ENCODE results near the gene EYS.

The EYS gene

GRCh38 chr6:65707126-65707826 lies at the start of gene EYS:
TSS of gene EYS (minus strand) at chr6:65707226. CDS start at chr6:65495410, 211,816 bp downstream.
- no peak within 1 kb of the TSS for H3K27ac ChIP-seq (ENCODE audit: low read depth in 2 of 2, low read length in 2 of 2)
- H3K9ac ChIP-seq (ENCODE audit: low read depth in 1 of 2, low read length in 2 of 2), result no peak within 1 kb of the TSS
- H3K9me3 ChIP-seq (ENCODE audit: control insufficient read depth in 2 of 2, low read length in 2 of 2), result no peaks in the 10 kb centered on the region
- no peaks in the 10 kb centered on the region for H3K27me3 ChIP-seq (ENCODE audit: control insufficient read depth in 2 of 2, insufficient read depth in 2 of 2, low read length in 2 of 2)
- peaks cover 2% of the 10 kb centered on the region in 2 donors for H3K4me1 ChIP-seq (ENCODE audit: control insufficient read depth in 2 of 2, insufficient read depth in 2 of 2, low read length in 2 of 2)
- H3K4me3 ChIP-seq (ENCODE audit: low read length in 2 of 2), result peak within 1 kb of the TSS in 1 of 2 donors; percentile 9
- no peaks in the 10 kb centered on the region for H3K36me3 ChIP-seq (ENCODE audit: control insufficient read depth in 2 of 2, insufficient read depth in 2 of 2, low read length in 2 of 2)

DNA sequence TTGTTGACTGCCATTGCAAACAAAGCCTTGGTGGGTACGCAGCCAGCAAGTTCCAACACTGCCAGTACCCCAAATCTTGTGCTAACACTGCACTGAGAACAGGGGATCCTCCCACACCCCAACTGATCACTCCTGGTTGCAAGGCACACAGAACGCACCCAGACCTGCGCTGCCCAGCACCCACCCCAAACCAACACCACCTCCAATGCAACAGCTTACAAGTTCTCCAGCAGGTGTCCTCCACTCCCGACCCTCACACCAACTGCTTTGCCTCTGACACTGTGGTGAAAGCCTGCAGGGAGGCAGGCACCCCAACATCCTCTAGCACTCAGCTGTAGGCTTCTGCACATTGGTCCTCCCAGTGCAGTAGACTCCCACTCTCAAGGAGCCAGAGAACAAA lies 39.3 kb upstream of the EYS start:
- no peak overlapping the region for H3K9ac ChIP-seq (ENCODE audit: low read depth in 1 of 2, low read length in 2 of 2)
- no peaks in the 10 kb centered on the region for H3K4me1 ChIP-seq (ENCODE audit: control insufficient read depth in 2 of 2, insufficient read depth in 2 of 2, low read length in 2 of 2)
- H3K27ac ChIP-seq (ENCODE audit: low read depth in 2 of 2, low read length in 2 of 2), result no peak overlapping the region
- H3K27me3 ChIP-seq (ENCODE audit: control insufficient read depth in 2 of 2, insufficient read depth in 2 of 2, low read length in 2 of 2), result no peaks in the 10 kb centered on the region
- no peaks in the 10 kb centered on the region for H3K36me3 ChIP-seq (ENCODE audit: control insufficient read depth in 2 of 2, insufficient read depth in 2 of 2, low read length in 2 of 2)
- no peak overlapping the region for H3K4me3 ChIP-seq (ENCODE audit: low read length in 2 of 2)
- no peaks in the 10 kb centered on the region for H3K9me3 ChIP-seq (ENCODE audit: control insufficient read depth in 2 of 2, low read length in 2 of 2)

DNA sequence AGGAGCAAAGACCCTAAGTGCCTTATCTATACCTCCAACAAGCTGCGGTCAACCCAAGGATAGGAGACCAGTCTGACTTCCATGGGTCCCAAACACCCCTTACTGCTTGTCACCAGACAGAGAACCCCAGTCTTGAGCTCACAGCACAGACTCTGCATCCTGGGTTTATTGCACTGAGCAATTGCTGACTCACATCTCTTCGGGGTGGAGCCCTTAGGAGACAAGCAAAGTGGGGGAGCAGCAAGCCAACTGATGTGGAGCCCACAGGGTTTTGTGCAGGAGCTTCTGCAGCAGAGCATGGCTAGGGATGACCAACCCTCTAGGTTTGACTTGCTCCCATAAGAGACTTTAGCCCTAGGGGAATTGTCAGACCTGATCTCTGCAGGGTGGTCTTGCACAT lies 38.6 kb upstream of the EYS start:
- no peaks in the 10 kb centered on the region for H3K27me3 ChIP-seq (ENCODE audit: control insufficient read depth in 2 of 2, insufficient read depth in 2 of 2, low read length in 2 of 2)
- no peaks in the 10 kb centered on the region for H3K4me1 ChIP-seq (ENCODE audit: control insufficient read depth in 2 of 2, insufficient read depth in 2 of 2, low read length in 2 of 2)
- no peak overlapping the region for H3K9ac ChIP-seq (ENCODE audit: low read depth in 1 of 2, low read length in 2 of 2)
- H3K27ac ChIP-seq (ENCODE audit: low read depth in 2 of 2, low read length in 2 of 2), result no peak overlapping the region
- no peak overlapping the region for H3K4me3 ChIP-seq (ENCODE audit: low read length in 2 of 2)
- H3K36me3 ChIP-seq (ENCODE audit: control insufficient read depth in 2 of 2, insufficient read depth in 2 of 2, low read length in 2 of 2), result no peaks in the 10 kb centered on the region
- H3K9me3 ChIP-seq (ENCODE audit: control insufficient read depth in 2 of 2, low read length in 2 of 2), result no peaks in the 10 kb centered on the region

DNA sequence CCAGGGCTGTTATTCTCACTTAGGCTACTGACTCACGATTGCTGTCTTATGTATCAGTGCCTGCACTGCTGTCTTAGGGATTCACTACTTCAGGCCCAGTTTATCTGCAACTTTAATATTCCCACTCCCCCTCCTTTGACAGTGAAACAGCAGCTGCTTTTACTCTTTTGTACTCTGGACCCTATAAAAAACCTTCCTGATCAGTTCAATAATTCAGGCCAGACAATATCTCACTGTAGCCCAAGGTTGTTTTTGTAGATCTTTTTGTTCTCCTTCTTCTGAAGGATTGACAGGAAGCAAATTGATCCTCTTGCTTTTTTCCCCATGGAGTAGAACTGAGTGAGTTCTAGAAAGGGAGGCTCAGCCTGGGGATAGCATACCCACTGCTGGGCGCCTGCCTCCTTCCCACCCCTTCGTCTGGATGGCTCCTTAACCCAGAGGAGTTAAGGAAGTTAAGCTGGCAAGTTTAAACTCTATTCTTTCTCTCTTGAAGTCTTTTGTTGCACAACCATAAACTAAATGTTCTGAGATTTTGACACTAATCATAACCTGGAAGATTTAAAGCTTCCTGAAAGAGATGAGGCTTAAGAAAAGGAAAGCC lies 22.0 kb upstream of the EYS start:
- Histone ChIP-seq H3K36me3 (ENCODE audit: control insufficient read depth in 2 of 2, insufficient read depth in 2 of 2, low read length in 2 of 2) (no peaks in the 10 kb centered on the region), H3K27me3 (ENCODE audit: control insufficient read depth in 2 of 2, insufficient read depth in 2 of 2, low read length in 2 of 2) (no peaks in the 10 kb centered on the region), H3K4me1 (ENCODE audit: control insufficient read depth in 2 of 2, insufficient read depth in 2 of 2, low read length in 2 of 2) (peaks cover 0 to 2% of the 10 kb centered on the region in 2 donors), H3K27ac (ENCODE audit: low read depth in 2 of 2, low read length in 2 of 2) (peak overlapping the region in 1 of 2 donors; percentile 26), H3K9ac (ENCODE audit: low read depth in 1 of 2, low read length in 2 of 2) (no peak overlapping the region), H3K4me3 (ENCODE audit: low read length in 2 of 2) (no peak overlapping the region), H3K9me3 (ENCODE audit: control insufficient read depth in 2 of 2, low read length in 2 of 2) (no peaks in the 10 kb centered on the region)

- Histone ChIP-seq H3K36me3 (ENCODE audit: control insufficient read depth in 2 of 2, insufficient read depth in 2 of 2, low read length in 2 of 2) (no peaks in the 10 kb centered on the region), H3K4me1 (ENCODE audit: control insufficient read depth in 2 of 2, insufficient read depth in 2 of 2, low read length in 2 of 2) (no peaks in the 10 kb centered on the region)
Observed at GRCh38 chr6:65719101-65719500, 12.1 kb upstream of the EYS start.

DNA sequence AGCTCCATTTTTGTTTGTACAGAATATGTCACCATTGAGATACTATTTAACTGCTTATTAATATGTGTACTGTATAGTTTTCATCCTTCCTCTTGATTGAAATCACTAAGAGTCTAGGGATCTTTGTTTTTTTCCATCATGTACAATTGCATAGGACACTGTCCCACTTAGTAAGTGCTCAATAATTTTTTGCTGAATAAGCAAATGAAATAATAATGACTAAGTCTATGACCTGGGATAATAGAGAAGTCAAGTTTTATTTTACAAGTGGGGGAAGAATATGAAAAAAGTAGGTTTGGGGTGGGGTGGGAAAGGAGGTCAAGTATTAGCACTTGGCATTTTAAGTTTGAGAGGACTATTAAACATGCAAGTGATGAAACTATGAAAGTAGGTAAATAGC lies 4.5 kb upstream of the EYS start:
- Histone ChIP-seq H3K4me3 (ENCODE audit: low read length in 2 of 2) (no peak overlapping the region), H3K27me3 (ENCODE audit: control insufficient read depth in 2 of 2, insufficient read depth in 2 of 2, low read length in 2 of 2) (no peaks in the 10 kb centered on the region), H3K27ac (ENCODE audit: low read depth in 2 of 2, low read length in 2 of 2) (no peak overlapping the region), H3K9me3 (ENCODE audit: control insufficient read depth in 2 of 2, low read length in 2 of 2) (no peaks in the 10 kb centered on the region), H3K36me3 (ENCODE audit: control insufficient read depth in 2 of 2, insufficient read depth in 2 of 2, low read length in 2 of 2) (no peaks in the 10 kb centered on the region), H3K9ac (ENCODE audit: low read depth in 1 of 2, low read length in 2 of 2) (no peak overlapping the region), H3K4me1 (ENCODE audit: control insufficient read depth in 2 of 2, insufficient read depth in 2 of 2, low read length in 2 of 2) (peaks cover 0 to 2% of the 10 kb centered on the region in 2 donors)

More at GRCh38 chr6:65719101-65719500, 12.1 kb upstream of the EYS start:
- Histone ChIP-seq H3K9me3 (ENCODE audit: control insufficient read depth in 2 of 2, low read length in 2 of 2) (no peaks in the 10 kb centered on the region), H3K27me3 (ENCODE audit: control insufficient read depth in 2 of 2, insufficient read depth in 2 of 2, low read length in 2 of 2) (no peaks in the 10 kb centered on the region), H3K9ac (ENCODE audit: low read depth in 1 of 2, low read length in 2 of 2) (no peak overlapping the region), H3K27ac (ENCODE audit: low read depth in 2 of 2, low read length in 2 of 2) (no peak overlapping the region), H3K4me3 (ENCODE audit: low read length in 2 of 2) (no peak overlapping the region)

- no peak overlapping the region for H3K9ac ChIP-seq (ENCODE audit: low read depth in 1 of 2, low read length in 2 of 2)
- H3K27me3 ChIP-seq (ENCODE audit: control insufficient read depth in 2 of 2, insufficient read depth in 2 of 2, low read length in 2 of 2), result no peaks in the 10 kb centered on the region
- H3K36me3 ChIP-seq (ENCODE audit: control insufficient read depth in 2 of 2, insufficient read depth in 2 of 2, low read length in 2 of 2), result no peaks in the 10 kb centered on the region
- no peaks in the 10 kb centered on the region for H3K9me3 ChIP-seq (ENCODE audit: control insufficient read depth in 2 of 2, low read length in 2 of 2)
- H3K4me3 ChIP-seq (ENCODE audit: low read length in 2 of 2), result no peak overlapping the region
- H3K4me1 ChIP-seq (ENCODE audit: control insufficient read depth in 2 of 2, insufficient read depth in 2 of 2, low read length in 2 of 2), result peaks cover 2% of the 10 kb centered on the region in 2 donors
- H3K27ac ChIP-seq (ENCODE audit: low read depth in 2 of 2, low read length in 2 of 2), result no peak overlapping the region
Observed at GRCh38 chr6:65709099-65709830, 2.2 kb upstream of the EYS start.

- Histone ChIP-seq H3K27ac (ENCODE audit: low read depth in 2 of 2, low read length in 2 of 2) (no peak overlapping the region), H3K4me1 (ENCODE audit: control insufficient read depth in 2 of 2, insufficient read depth in 2 of 2, low read length in 2 of 2) (peaks cover 2% of the 10 kb centered on the region in 2 donors), H3K4me3 (ENCODE audit: low read length in 2 of 2) (no peak overlapping the region), H3K9ac (ENCODE audit: low read depth in 1 of 2, low read length in 2 of 2) (no peak overlapping the region), H3K9me3 (ENCODE audit: control insufficient read depth in 2 of 2, low read length in 2 of 2) (no peaks in the 10 kb centered on the region), H3K27me3 (ENCODE audit: control insufficient read depth in 2 of 2, insufficient read depth in 2 of 2, low read length in 2 of 2) (no peaks in the 10 kb centered on the region), H3K36me3 (ENCODE audit: control insufficient read depth in 2 of 2, insufficient read depth in 2 of 2, low read length in 2 of 2) (no peaks in the 10 kb centered on the region)
Observed at GRCh38 chr6:65708162-65708561, 1.1 kb upstream of the EYS start.

GRCh38 chr6:65706436-65706835 lies 590 bp downstream of the EYS start:
- no peaks in the 10 kb centered on the region for H3K36me3 ChIP-seq (ENCODE audit: control insufficient read depth in 2 of 2, insufficient read depth in 2 of 2, low read length in 2 of 2)
- H3K9ac ChIP-seq (ENCODE audit: low read depth in 1 of 2, low read length in 2 of 2), result no peak overlapping the region
- H3K9me3 ChIP-seq (ENCODE audit: control insufficient read depth in 2 of 2, low read length in 2 of 2), result no peaks in the 10 kb centered on the region
- H3K4me1 ChIP-seq (ENCODE audit: control insufficient read depth in 2 of 2, insufficient read depth in 2 of 2, low read length in 2 of 2), result peaks cover 2% of the 10 kb centered on the region in 2 donors
- H3K4me3 ChIP-seq (ENCODE audit: low read length in 2 of 2), result peak overlapping the region in 1 of 2 donors; percentile 9
- H3K27ac ChIP-seq (ENCODE audit: low read depth in 2 of 2, low read length in 2 of 2), result no peak overlapping the region
- H3K27me3 ChIP-seq (ENCODE audit: control insufficient read depth in 2 of 2, insufficient read depth in 2 of 2, low read length in 2 of 2), result no peaks in the 10 kb centered on the region

DNA sequence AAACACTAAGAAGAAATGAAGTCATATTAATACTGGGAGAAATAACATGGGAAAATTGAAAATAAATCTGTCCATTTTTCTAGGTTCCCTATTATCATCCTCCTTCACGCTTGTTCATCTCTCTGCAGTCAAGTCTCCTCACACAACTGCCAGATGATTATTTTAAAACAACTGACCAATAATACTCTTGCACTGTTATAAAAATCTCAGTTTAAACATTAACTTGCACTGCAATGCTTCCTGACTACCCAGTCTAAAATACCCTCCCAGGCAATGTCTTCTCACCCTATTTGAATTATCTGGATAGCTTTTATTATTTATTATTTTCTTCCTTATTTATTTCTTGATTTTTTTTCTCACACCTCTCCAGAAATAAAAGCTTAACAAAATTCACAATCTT lies 5.7 kb downstream of the EYS start:
- H3K9ac ChIP-seq (ENCODE audit: low read depth in 1 of 2, low read length in 2 of 2), result no peak overlapping the region
- H3K9me3 ChIP-seq (ENCODE audit: control insufficient read depth in 2 of 2, low read length in 2 of 2), result no peaks in the 10 kb centered on the region
- peaks cover 0 to 1% of the 10 kb centered on the region in 2 donors for H3K4me1 ChIP-seq (ENCODE audit: control insufficient read depth in 2 of 2, insufficient read depth in 2 of 2, low read length in 2 of 2)
- no peak overlapping the region for H3K27ac ChIP-seq (ENCODE audit: low read depth in 2 of 2, low read length in 2 of 2)
- H3K36me3 ChIP-seq (ENCODE audit: control insufficient read depth in 2 of 2, insufficient read depth in 2 of 2, low read length in 2 of 2), result no peaks in the 10 kb centered on the region
- H3K27me3 ChIP-seq (ENCODE audit: control insufficient read depth in 2 of 2, insufficient read depth in 2 of 2, low read length in 2 of 2), result no peaks in the 10 kb centered on the region
- no peak overlapping the region for H3K4me3 ChIP-seq (ENCODE audit: low read length in 2 of 2)
